Measurements from ENCODE around the gene SLC26A8. TPM values are rescaled to one million over a fixed set of nuclear protein-coding genes. Genes with fewer than 3 reads are reported as not detected.

The SLC26A8 gene
- total and polyA plus RNA-seq, 2 of the 13 experiments (the other 11 are each of a cell fraction or from before 2014, with no cell fraction given), result 0.46 TPM; not detected in 1

DNA sequence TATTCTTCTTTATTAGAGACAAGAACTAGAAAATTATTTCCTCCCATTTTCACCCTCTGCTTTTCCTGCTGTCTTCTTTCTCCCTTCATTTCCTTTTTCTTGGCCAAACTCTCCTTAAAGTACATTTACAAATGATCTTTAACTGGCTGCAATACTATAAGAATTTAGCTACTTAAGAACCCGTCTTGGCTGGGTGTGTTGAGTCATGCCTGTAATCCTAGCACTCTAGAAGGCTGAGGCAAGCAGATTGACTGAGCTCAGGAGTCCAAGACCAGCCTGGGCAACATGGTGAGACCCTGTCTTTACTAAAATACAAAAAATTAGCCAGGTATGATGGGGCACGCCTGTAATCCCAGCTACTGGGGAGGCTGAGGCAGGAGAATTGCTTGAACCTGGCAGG lies 64.3 kb downstream of the SLC26A8 start:
- ATAC-seq, result no peak
- H3K36me3 ChIP-seq (replicated peaks in 1 of 2; ENCODE audit: control insufficient read depth in 1 of 2, insufficient read depth in 2 of 2, low read length in 2 of 2), result no peaks in the 10 kb centered on the region
- in situ Hi-C loops (cut with HindIII; ENCODE audit: extremely low pct_ligation_motif_present, low pct_unique_long_range_greater_than_20kb), result no loop called here
- no peak overlapping the region for H3K4me2 ChIP-seq (ENCODE audit: low read depth, low read length)
- CTCF ChIA-PET (ENCODE audit: low intra/inter-chr PET ratio, low total read pairs), result no interaction called here
- no peak overlapping the region for H2AFZ ChIP-seq (ENCODE audit: low read length)
- H3K4me3 ChIP-seq (replicated peaks in 1 of 3; ENCODE audit: insufficient read depth in 1 of 3, low read depth in 2 of 3, low read length in 3 of 3), result no peak overlapping the region
- TF ChIP-seq, protein P1, sequence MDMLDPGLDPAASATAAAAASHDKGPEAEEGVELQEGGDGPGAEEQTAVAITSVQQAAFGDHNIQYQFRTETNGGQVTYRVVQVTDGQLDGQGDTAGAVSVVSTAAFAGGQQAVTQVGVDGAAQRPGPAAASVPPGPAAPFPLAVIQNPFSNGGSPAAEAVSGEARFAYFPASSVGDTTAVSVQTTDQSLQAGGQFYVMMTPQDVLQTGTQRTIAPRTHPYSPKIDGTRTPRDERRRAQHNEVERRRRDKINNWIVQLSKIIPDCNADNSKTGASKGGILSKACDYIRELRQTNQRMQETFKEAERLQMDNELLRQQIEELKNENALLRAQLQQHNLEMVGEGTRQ (IDR thresholded peaks at IDR 0.05; ENCODE audit: low read depth, low read length), result no peak
- TF ChIP-seq, protein P1 (CRISPR knock-in tag; IDR thresholded peaks at IDR 0.05; ENCODE audit: borderline replicate concordance), result no peak
- TF ChIP-seq, protein P2, sequence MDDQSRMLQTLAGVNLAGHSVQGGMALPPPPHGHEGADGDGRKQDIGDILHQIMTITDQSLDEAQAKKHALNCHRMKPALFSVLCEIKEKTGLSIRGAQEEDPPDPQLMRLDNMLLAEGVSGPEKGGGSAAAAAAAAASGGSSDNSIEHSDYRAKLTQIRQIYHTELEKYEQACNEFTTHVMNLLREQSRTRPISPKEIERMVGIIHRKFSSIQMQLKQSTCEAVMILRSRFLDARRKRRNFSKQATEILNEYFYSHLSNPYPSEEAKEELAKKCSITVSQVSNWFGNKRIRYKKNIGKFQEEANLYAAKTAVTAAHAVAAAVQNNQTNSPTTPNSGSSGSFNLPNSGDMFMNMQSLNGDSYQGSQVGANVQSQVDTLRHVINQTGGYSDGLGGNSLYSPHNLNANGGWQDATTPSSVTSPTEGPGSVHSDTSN (CRISPR knock-in tag; IDR thresholded peaks at IDR 0.05; ENCODE audit: borderline replicate concordance), result no peak
- TF ChIP-seq, protein P3, sequence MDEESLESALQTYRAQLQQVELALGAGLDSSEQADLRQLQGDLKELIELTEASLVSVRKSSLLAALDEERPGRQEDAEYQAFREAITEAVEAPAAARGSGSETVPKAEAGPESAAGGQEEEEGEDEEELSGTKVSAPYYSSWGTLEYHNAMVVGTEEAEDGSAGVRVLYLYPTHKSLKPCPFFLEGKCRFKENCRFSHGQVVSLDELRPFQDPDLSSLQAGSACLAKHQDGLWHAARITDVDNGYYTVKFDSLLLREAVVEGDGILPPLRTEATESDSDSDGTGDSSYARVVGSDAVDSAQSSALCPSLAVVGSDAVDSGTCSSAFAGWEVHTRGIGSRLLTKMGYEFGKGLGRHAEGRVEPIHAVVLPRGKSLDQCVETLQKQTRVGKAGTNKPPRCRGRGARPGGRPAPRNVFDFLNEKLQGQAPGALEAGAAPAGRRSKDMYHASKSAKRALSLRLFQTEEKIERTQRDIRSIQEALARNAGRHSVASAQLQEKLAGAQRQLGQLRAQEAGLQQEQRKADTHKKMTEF (CRISPR knock-in tag; IDR thresholded peaks at IDR 0.05), result no peak
- TF ChIP-seq EED (CRISPR knock-in tag; IDR thresholded peaks at IDR 0.05), result no peak
- TF ChIP-seq ARNT2 (CRISPR knock-in tag; IDR thresholded peaks at IDR 0.05; ENCODE audit: low read depth), result no peak
- TF ChIP-seq, protein P4, sequence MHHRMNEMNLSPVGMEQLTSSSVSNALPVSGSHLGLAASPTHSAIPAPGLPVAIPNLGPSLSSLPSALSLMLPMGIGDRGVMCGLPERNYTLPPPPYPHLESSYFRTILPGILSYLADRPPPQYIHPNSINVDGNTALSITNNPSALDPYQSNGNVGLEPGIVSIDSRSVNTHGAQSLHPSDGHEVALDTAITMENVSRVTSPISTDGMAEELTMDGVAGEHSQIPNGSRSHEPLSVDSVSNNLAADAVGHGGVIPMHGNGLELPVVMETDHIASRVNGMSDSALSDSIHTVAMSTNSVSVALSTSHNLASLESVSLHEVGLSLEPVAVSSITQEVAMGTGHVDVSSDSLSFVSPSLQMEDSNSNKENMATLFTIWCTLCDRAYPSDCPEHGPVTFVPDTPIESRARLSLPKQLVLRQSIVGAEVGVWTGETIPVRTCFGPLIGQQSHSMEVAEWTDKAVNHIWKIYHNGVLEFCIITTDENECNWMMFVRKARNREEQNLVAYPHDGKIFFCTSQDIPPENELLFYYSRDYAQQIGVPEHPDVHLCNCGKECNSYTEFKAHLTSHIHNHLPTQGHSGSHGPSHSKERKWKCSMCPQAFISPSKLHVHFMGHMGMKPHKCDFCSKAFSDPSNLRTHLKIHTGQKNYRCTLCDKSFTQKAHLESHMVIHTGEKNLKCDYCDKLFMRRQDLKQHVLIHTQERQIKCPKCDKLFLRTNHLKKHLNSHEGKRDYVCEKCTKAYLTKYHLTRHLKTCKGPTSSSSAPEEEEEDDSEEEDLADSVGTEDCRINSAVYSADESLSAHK (CRISPR knock-in tag; IDR thresholded peaks at IDR 0.05; ENCODE audit: borderline replicate concordance), result no peak
- TF ChIP-seq, protein P5, sequence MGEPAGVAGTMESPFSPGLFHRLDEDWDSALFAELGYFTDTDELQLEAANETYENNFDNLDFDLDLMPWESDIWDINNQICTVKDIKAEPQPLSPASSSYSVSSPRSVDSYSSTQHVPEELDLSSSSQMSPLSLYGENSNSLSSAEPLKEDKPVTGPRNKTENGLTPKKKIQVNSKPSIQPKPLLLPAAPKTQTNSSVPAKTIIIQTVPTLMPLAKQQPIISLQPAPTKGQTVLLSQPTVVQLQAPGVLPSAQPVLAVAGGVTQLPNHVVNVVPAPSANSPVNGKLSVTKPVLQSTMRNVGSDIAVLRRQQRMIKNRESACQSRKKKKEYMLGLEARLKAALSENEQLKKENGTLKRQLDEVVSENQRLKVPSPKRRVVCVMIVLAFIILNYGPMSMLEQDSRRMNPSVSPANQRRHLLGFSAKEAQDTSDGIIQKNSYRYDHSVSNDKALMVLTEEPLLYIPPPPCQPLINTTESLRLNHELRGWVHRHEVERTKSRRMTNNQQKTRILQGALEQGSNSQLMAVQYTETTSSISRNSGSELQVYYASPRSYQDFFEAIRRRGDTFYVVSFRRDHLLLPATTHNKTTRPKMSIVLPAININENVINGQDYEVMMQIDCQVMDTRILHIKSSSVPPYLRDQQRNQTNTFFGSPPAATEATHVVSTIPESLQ (CRISPR knock-in tag; conservative IDR thresholded peaks at IDR 0.05), result no peak
- H3K4me1 ChIP-seq (ENCODE audit: insufficient read depth, low read length), result peaks cover 47% of the 10 kb centered on the region
- H4K20me1 ChIP-seq (ENCODE audit: insufficient read depth, low read length), result no peaks in the 10 kb centered on the region
- H3K27me3 ChIP-seq (ENCODE audit: control insufficient read depth in 1 of 2, insufficient read depth in 2 of 2, low read length in 2 of 2), result no peaks in the 10 kb centered on the region
- no peak for DNase-seq (ENCODE audit: low spot score)
- no peak overlapping the region for H3K9ac ChIP-seq (ENCODE audit: insufficient read depth, low read depth, low read length)
- no peaks in the 10 kb centered on the region for H3K9me3 ChIP-seq (ENCODE audit: low read length)
- no peak overlapping the region for H3K27ac ChIP-seq (ENCODE audit: extremely low read length, insufficient read depth, low read length)
- intact Hi-C loops (cut with micrococcal nuclease; ENCODE audit: unreplicated experiment), result no loop called here
- H3K79me2 ChIP-seq (ENCODE audit: insufficient read depth, low read length), result no peaks in the 10 kb centered on the region
- no TSS peak for BruUV-seq (replicated peaks)
- FAIRE-seq, result no peak
- POLR2A ChIA-PET, result no interaction called here
- 71% methylated on average over 2 of the region's 2 CpGs for WGBS (ENCODE audit: low lambda C conversion rate)
